Thyroid gland (tissue), 4 donors: ENCODE results near the gene PTCHD1.

Experiments
- CTCF ChIP-seq, 6 experiments: fragments of 200-600 bp in 3 of 6; fragments of 450-650 bp in 3 of 6; sonication (generic) in 3 of 6; IDR thresholded peaks; one replicate each; pipeline ENCODE4 v1.5.1; 2016 to 2019; ENCODE audit warnings: antibody characterized with exemption in 6 of 6, mild to moderate bottlenecking in 2 of 6, inconsistent platforms in 1 of 6, moderate library complexity in 1 of 6
- POLR2A ChIP-seq, 2 donors: fragments of 450-650 bp; IDR thresholded peaks; one replicate each; pipeline ENCODE4 v1.6.1; 2017; ENCODE audit warnings: antibody characterized with exemption in 2 of 2, mild to moderate bottlenecking in 2 of 2, moderate library complexity in 1 of 2

- TF ChIP-seq CTCF (IDR thresholded peaks at IDR 0.05) (no peak), POLR2A (IDR thresholded peaks at IDR 0.05) (no peak)
These were observed 2.9 kb upstream of the PTCHD1 start for GRCh38 chrX:23331701-23332100.
